HG03442 (cell line): ENCODE results near the gene ENKUR.
"Not testable (repeated sequence)": the region's sequence is repeated elsewhere in the genome, so short reads cannot be mapped to it uniquely, and the experiment has no call there.

Experiments used
- ATAC-seq: cut with Tn5 transposase; IDR thresholded peaks from one replicate; pipeline ENCODE4 v1.9.1; 2021; ENCODE audit warnings: mild to moderate bottlenecking, moderate library complexity; ENCODE audit not compliant: unreplicated experiment

Gene ENKUR

GRCh38 chr10:25024528-25024927 is 8.6 kb upstream of the ENKUR start:
- ATAC-seq, result no peak

DNA sequence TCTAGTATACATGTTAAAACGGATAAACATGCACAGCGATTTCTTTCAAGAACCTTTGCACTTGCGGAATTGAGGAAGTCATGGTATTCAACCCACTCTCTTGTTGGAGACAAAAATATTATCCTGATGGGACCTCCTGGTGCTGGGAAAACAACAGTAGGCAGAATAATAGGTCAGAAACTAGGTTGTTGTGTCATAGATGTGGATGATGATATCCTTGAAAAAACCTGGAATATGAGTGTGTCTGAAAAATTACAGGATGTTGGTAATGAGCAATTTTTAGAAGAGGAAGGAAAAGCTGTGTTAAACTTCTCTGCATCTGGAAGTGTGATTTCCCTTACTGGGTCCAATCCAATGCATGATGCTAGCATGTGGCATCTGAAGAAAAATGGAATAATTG is 7.3 kb upstream of the ENKUR start:
- ATAC-seq, result no peak

DNA sequence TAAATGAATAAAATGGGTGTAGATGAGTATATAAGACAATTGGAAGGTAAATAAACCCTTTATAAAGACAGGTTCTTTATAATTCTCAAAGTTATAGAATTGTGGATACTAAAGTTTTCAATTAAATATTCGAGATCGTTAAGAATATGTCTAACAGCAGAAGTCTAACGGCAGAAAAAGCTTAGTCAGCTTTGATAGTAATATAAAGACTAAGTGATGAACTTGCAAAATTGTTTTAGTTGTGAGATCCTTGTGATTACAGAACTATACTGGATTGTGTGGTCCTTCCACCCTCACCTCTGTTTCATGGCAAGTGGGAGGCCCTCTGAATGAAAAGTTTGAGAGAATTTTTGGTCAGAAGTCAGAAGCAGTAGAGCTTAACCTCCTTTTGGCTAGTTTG is 2.7 kb upstream of the ENKUR start:
- ATAC-seq, result no peak

- ATAC-seq, result no peak
Observed at GRCh38 chr10:25017661-25018060, 1.7 kb upstream of the ENKUR start.

- peak; percentile 0 for ATAC-seq
Observed at GRCh38 chr10:25017154-25017590, 1.2 kb upstream of the ENKUR start.

DNA sequence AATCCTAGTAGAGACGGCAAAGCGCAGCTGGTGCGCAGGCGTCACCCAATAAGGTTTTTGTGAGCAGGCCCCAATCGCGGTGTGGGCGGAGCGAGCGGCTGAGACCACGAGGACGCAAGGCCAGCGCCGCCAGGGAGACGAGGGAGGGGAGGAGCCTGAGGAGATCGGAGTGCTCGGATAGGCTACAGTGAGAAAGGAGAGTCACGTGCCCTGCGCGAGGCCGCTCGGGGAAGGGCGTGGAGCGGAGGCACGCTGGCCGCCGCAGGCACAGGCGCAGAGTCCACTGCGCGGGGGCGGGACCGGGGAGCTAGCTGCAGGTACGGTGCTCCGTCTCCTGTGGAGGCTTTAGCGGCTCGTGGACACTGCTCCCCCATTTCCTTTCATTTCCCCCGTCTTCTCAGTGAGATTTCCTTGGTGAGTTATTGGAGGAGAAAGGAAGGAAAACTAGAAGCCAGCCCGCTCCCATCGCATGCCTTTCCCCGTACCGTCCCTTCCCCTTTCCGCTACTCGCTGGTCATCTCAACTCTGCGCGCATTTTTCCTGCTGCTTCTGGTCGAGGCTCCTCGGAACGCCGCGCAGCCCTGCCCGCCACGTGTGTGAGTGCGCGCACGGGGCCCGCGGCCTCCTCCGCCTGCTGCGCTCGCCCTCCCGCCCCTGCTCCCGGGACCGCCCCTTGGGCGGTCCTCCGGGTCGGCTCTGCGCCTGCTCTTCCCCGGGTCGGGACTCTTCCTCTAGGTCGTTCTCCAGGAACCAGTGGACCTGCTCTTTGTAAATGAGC is 607 bp upstream of the ENKUR start, which contains the start of gene THNSL1:
Gene THNSL1 (plus strand): TSS at position 237 of the 778 bp plus-strand sequence. CDS start 6,612 bp downstream, outside the sequence.
- ATAC-seq, result peak; percentile 98

DNA sequence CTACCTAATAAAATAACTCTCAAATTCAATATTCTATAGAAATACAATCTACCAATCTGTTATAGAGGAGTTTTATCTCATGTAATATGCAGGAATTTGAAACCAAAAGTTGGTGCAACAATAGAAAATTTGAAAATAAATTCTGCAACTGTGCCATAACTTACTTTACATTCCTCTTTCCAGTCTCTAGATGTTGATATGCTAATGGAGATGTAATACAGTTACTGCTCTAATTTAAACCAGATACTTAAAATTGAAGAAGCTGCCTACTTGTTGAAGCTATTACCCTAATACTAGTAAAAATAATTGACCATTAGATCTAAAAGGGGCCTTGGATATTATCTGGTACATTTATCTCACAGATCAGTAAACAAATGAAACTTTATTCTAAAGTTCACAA is 1.4 kb downstream of the ENKUR start:
- ATAC-seq, result no peak

- ATAC-seq, result not testable (repeated sequence)
Observed at GRCh38 chr10:25011591-25011990, 4.4 kb downstream of the ENKUR start.

- no peak for ATAC-seq
Observed at GRCh38 chr10:24998044-24998443, 17.9 kb downstream of the ENKUR start.

- ATAC-seq, result no peak
Observed at GRCh38 chr10:24995072-24995471, 20.9 kb downstream of the ENKUR start.

GRCh38 chr10:24993237-24993958 is 22.6 kb downstream of the ENKUR start:
- ATAC-seq, result no peak

- no peak for ATAC-seq
Observed at GRCh38 chr10:24992512-24993133, 23.3 kb downstream of the ENKUR start.

GRCh38 chr10:24991298-24991697 is 24.7 kb downstream of the ENKUR start:
- no peak for ATAC-seq

GRCh38 chr10:24989867-24990266 is 26.1 kb downstream of the ENKUR start:
- no peak for ATAC-seq

GRCh38 chr10:24988831-24989640 is 26.9 kb downstream of the ENKUR start:
- ATAC-seq, result no peak

GRCh38 chr10:24984906-24985305 is 31.1 kb downstream of the ENKUR start:
- no peak for ATAC-seq

GRCh38 chr10:24983946-24984345 is 32.0 kb downstream of the ENKUR start:
- ATAC-seq, result no peak

DNA sequence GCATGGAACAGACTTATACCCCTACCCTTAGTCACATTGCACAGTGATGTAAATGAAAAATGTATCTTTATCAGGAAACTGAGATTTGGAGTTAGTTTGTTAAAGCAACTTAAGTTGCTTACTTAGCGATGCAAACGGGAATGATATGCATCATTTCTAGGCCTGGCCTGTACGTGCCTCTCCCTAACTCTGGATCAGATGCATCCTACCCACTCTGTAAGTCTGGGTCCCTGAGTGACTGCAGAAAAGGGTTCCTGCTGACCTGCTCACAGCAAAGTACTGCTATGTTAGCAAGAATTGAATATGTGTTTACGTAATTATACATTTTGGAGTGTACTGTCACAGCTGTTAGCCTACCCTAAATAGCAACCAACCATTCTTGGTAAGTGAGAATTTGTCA is 32.8 kb downstream of the ENKUR start:
- ATAC-seq, result no peak

- ATAC-seq, result peak; percentile 71
Observed at GRCh38 chr10:24982319-24983112, 33.4 kb downstream of the ENKUR start.

DNA sequence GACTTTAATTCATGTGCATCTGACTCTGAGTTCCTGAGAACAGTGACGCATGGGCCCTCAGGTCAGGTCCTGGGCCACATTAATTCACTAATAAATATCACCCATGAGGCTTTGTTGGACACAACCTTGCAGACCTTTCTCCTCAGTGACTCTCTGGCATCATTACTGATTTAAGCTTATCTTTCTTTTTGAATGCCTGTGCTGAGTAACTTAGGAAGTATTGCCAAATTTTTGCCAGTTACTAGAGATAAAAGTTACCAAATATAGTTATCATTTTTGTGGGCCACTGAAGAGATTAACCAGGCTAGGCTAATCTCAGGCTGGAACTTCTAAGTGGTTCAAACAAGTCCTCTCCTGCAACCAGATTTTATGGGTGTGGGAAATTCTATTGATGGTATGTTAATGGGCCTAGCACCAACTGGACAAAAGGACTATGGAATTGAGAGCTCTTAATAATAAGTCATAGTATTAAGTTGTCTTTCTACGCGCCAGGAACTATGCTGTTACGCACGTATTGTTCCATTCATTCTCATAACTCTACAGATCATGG is 34.7 kb downstream of the ENKUR start:
- no peak for ATAC-seq
